Mammary epithelial cell (primary cell): ENCODE data around the gene DDX1.

Experiments used
- CTCF ChIP-seq, 2 donors: IDR thresholded peaks in 1 of 2; conservative IDR thresholded peaks in 1 of 2; 2 replicates each; pipeline ENCODE4 v1.5.1; 2011 to 2012; ENCODE audit warnings: inconsistent platforms in 2 of 2, low read length in 2 of 2, mild to moderate bottlenecking in 2 of 2, control low read depth in 1 of 2, low read depth in 1 of 2; ENCODE audit not compliant: insufficient read depth in 1 of 2; ENCODE audit errors: extremely low read depth in 1 of 2
- EZH2 ChIP-seq: IDR thresholded peaks from 2 replicates; pipeline ENCODE4 v1.6.1; 2012; ENCODE audit warnings: low read length, inconsistent platforms, borderline replicate concordance

- TF ChIP-seq CTCF (conservative IDR thresholded peaks at IDR 0.05 in 1 of 2, IDR thresholded peaks at IDR 0.05 in 1 of 2; ENCODE audit: extremely low read depth in 1 of 2, insufficient read depth in 1 of 2, low read depth in 1 of 2, low read length in 2 of 2): no peak
- TF ChIP-seq EZH2: no peak
Measured at GRCh38 chr2:15593327-15593705, 1.6 kb downstream of the DDX1 start.
